Fibroblast of lung (primary cell): ENCODE results near the gene TNNI3K. TPM values are rescaled to one million over a fixed set of nuclear protein-coding genes. Genes with fewer than 3 reads are reported as not detected.

Experiments used
- DNase-seq, 2 donors: peaks; one replicate each; pipeline versions ENCODE4 v3.0.0 to v3.0.0-alpha.2; 2010; ENCODE audit warnings: low read depth in 2 of 2
- H2AFZ ChIP-seq: 2 replicates; pipeline ENCODE4 v1.5.1; 2012; ENCODE audit warnings: low read length, control low read depth, inconsistent platforms
- H3K27ac ChIP-seq: 2 replicates; pipeline ENCODE4 v1.5.1; 2011; ENCODE audit warnings: low read length, control low read depth; ENCODE audit not compliant: insufficient read depth
- H3K27me3 ChIP-seq: 2 replicates; pipeline ENCODE4 v1.5.1; 2011; ENCODE audit warnings: mild to moderate bottlenecking, low read length; ENCODE audit not compliant: control insufficient read depth, insufficient read depth
- H3K36me3 ChIP-seq: 2 replicates; pipeline ENCODE4 v1.5.1; 2011; ENCODE audit warnings: low read length; ENCODE audit not compliant: control insufficient read depth, insufficient read depth
- H3K4me1 ChIP-seq: 2 replicates; pipeline ENCODE4 v1.5.1; 2011; ENCODE audit warnings: low read length; ENCODE audit not compliant: control insufficient read depth, insufficient read depth; ENCODE audit errors: extremely low read depth
- H3K4me2 ChIP-seq: 2 replicates; pipeline ENCODE4 v1.5.1; 2011; ENCODE audit warnings: low read length, control low read depth; ENCODE audit not compliant: insufficient read depth; ENCODE audit errors: extremely low read depth
- H3K4me3 ChIP-seq, 4 experiments: fragments of 200-600 bp in 1 of 4; sonication (generic) in 1 of 4; replicated peaks in 1 of 4; 2 replicates each; pipeline ENCODE4 v1.5.1; 2011 to 2016; ENCODE audit warnings: low read length in 4 of 4, low read depth in 3 of 4, mild to moderate bottlenecking in 3 of 4, control low read depth in 2 of 4, inconsistent platforms in 1 of 4, mixed read lengths in 1 of 4; ENCODE audit not compliant: insufficient read depth in 1 of 4; ENCODE audit errors: control extremely low read depth in 1 of 4
- H3K79me2 ChIP-seq: 2 replicates; pipeline ENCODE4 v1.5.1; 2012; ENCODE audit warnings: mild to moderate bottlenecking, low read length, inconsistent platforms; ENCODE audit not compliant: control insufficient read depth, insufficient read depth
- H3K9ac ChIP-seq: 2 replicates; pipeline ENCODE4 v1.5.1; 2011; ENCODE audit warnings: mild to moderate bottlenecking, low read length, control low read depth; ENCODE audit not compliant: insufficient read depth
- H3K9me3 ChIP-seq: 2 replicates; pipeline ENCODE4 v1.5.1; 2012; ENCODE audit warnings: low read depth, low read length; ENCODE audit not compliant: control insufficient read depth, insufficient read depth
- H4K20me1 ChIP-seq: 2 replicates; pipeline ENCODE4 v1.5.1; 2011; ENCODE audit warnings: low read length; ENCODE audit not compliant: control insufficient read depth, insufficient read depth; ENCODE audit errors: extremely low read depth
- EZH2 ChIP-seq: IDR thresholded peaks from 2 replicates; pipeline ENCODE4 v1.5.1; 2012; ENCODE audit warnings: low read length, control low read depth, mild to moderate bottlenecking; ENCODE audit errors: missing control alignments
- polyA plus RNA-seq, 2 donors: library from polyadenylated mRNA; depleted of rRNA in 1 of 2; stranded (reverse) in 1 of 2; unstranded in 1 of 2; fragments of >200 nt; gene quantifications; 2 replicates each; pipeline ENCODE4 v1.2.1, GENCODE V29; 2011 to 2012; ENCODE audit warnings: missing spikeins in 1 of 2
- total RNA-seq: library from RNA; depleted of rRNA; stranded (reverse); fragments of >200 nt; gene quantifications from 2 replicates; pipeline ENCODE4 v1.2.1, GENCODE V29; 2014
- TF ChIP-seq, protein P1 (sequence below), 2 donors: IDR thresholded peaks in 1 of 2; conservative IDR thresholded peaks in 1 of 2; 1 replicate in 1 of 2; 2 replicates in 1 of 2; pipeline ENCODE4 v1.5.1; 2011 to 2012; ENCODE audit warnings: low read length in 2 of 2, control low read depth in 1 of 2, inconsistent platforms in 1 of 2, low read depth in 1 of 2, mild to moderate bottlenecking in 1 of 2

Gene TNNI3K
- total and polyA plus RNA-seq, 2 donors (not counting 1 experiment from before 2014, with no cell fraction given) = 0.66 to 0.91 TPM

DNA sequence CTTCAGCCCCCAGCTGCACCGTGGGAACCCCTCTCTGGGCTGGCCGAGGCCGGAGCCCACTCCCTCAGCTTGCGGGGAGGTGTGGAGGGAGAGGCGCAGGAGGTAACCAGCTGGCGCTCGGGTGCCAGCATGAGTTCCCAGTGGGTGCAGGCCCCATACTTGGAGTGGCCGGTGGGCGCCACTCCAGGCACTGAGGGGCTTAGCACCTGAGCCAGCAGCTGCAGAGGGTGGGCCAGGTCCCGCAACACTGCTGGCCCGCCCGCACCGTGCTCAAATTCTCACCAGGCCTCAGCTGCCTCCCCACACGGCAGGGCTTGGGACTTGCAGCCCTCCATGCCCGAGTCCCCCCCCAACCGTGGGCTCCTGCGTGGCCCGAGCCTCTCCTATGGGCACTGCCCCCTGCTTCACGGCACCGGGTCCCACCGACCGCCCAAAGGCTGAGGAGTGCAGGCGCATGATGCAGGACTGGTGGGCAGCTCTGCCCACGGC, 230.1 kb downstream of the TNNI3K start:
- Histone ChIP-seq H3K4me1 (no peaks in the 10 kb centered on the region), H3K4me3 (no peak overlapping the region), H3K4me2 (no peak overlapping the region), H3K36me3 (no peaks in the 10 kb centered on the region), H3K27ac (no peak overlapping the region), H2AFZ (no peak overlapping the region), H3K27me3 (no peaks in the 10 kb centered on the region), H3K9ac (no peak overlapping the region), H4K20me1 (no peaks in the 10 kb centered on the region), H3K9me3 (no peaks in the 10 kb centered on the region), H3K79me2 (no peaks in the 10 kb centered on the region)
- TF ChIP-seq, protein P1, sequence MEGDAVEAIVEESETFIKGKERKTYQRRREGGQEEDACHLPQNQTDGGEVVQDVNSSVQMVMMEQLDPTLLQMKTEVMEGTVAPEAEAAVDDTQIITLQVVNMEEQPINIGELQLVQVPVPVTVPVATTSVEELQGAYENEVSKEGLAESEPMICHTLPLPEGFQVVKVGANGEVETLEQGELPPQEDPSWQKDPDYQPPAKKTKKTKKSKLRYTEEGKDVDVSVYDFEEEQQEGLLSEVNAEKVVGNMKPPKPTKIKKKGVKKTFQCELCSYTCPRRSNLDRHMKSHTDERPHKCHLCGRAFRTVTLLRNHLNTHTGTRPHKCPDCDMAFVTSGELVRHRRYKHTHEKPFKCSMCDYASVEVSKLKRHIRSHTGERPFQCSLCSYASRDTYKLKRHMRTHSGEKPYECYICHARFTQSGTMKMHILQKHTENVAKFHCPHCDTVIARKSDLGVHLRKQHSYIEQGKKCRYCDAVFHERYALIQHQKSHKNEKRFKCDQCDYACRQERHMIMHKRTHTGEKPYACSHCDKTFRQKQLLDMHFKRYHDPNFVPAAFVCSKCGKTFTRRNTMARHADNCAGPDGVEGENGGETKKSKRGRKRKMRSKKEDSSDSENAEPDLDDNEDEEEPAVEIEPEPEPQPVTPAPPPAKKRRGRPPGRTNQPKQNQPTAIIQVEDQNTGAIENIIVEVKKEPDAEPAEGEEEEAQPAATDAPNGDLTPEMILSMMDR (conservative IDR thresholded peaks at IDR 0.05 in 1 of 2, IDR thresholded peaks at IDR 0.05 in 1 of 2; ENCODE audit: low read depth in 1 of 2, low read length in 2 of 2) = no peak
- no peak for TF ChIP-seq EZH2
- DNase-seq = no peak

DNA sequence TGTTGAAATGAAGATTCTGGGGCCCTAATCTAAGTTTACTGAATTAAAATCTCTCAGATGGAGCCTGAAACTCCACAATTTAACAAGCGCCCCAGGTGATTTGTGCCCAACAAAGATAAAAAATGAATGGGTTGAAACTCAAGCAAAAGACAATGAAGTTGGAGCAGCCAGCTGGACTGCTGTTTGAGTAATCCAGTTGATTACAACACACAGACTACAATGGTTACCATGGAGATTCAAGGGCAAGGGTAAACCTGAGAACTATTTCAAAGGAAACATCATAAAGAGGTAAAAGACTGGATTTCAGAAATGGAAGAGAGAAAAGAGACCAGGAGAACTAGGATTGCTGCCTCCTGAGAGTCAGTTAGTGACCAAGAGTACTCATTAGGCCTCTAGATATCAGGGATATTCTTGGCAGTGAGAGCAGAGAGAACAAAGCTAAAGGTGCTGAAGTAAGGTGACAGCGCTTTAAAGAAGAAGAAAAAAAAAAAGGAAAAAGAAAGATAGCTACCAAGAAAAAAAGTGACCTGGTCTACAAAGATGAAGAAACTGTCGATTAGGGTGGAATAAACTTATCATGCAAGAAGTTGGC, 232.7 kb downstream of the TNNI3K start:
- H3K4me2 ChIP-seq = no peak overlapping the region
- no peak for TF ChIP-seq EZH2
- TF ChIP-seq, protein P1 (conservative IDR thresholded peaks at IDR 0.05 in 1 of 2, IDR thresholded peaks at IDR 0.05 in 1 of 2; ENCODE audit: low read depth in 1 of 2, low read length in 2 of 2) = no peak
- peak in 1 of 2 donors; percentile 16 for DNase-seq

DNA sequence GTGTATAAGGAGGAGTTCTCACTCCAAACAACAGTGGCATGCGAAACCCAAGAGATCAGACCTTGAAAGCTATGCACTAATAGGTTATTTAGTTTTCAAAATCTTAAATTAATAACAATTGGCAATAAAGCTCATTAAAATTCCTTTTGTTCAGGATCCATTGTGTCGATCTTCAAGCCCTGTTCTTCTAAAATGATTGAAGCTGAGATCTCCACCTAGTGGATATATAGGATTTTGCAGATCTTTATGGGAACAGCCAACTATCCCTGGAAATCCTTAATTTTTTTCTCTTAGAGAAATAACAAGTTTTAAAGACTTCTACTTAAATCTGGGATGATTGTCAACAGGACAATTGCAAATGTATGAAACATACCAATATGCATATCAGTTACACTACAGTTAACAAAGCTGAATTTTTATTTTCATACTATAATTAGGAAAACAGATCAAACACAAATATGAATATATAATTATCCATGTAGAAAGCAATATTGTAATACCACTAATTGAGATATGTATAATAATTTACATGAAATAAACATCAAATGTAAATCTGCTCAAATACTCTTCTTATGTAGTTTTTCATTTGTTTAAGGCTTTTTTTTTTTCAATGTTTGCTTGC, 233.9 kb downstream of the TNNI3K start:
- Histone ChIP-seq H4K20me1 (no peaks in the 10 kb centered on the region), H3K4me1 (no peaks in the 10 kb centered on the region), H3K4me3 (no peak overlapping the region), H3K9me3 (no peaks in the 10 kb centered on the region), H2AFZ (no peak overlapping the region), H3K4me2 (no peak overlapping the region), H3K79me2 (no peaks in the 10 kb centered on the region), H3K36me3 (no peaks in the 10 kb centered on the region), H3K9ac (no peak overlapping the region), H3K27ac (no peak overlapping the region), H3K27me3 (no peaks in the 10 kb centered on the region)
- TF ChIP-seq, protein P1 (conservative IDR thresholded peaks at IDR 0.05 in 1 of 2, IDR thresholded peaks at IDR 0.05 in 1 of 2; ENCODE audit: low read depth in 1 of 2, low read length in 2 of 2) = peak; percentile 56 to 59
- TF ChIP-seq EZH2 = no peak
- DNase-seq = peak; percentile 39 to 40

More for the DNA sequence above, 232.7 kb downstream of the TNNI3K start:
- H2AFZ ChIP-seq = no peak overlapping the region
- H3K79me2 ChIP-seq = no peaks in the 10 kb centered on the region
- H4K20me1 ChIP-seq = no peaks in the 10 kb centered on the region
- H3K4me3 ChIP-seq = no peak overlapping the region
- H3K27me3 ChIP-seq = no peaks in the 10 kb centered on the region
- no peaks in the 10 kb centered on the region for H3K36me3 ChIP-seq
- H3K4me1 ChIP-seq = no peaks in the 10 kb centered on the region
- H3K9ac ChIP-seq = no peak overlapping the region
- no peak overlapping the region for H3K27ac ChIP-seq
- no peaks in the 10 kb centered on the region for H3K9me3 ChIP-seq
